Measurements from ENCODE around the gene SLC4A7. TPM values are rescaled to one million over a fixed set of nuclear protein-coding genes. Genes with fewer than 3 reads are reported as not detected.

The SLC4A7 gene
- total and polyA plus RNA-seq, 9 of the 15 experiments (the other 6 are each of a cell fraction or from before 2014, with no cell fraction given), result 1.7 to 13.6 (median 8.0) TPM

GRCh38 chr3:27387625-27388024 is 96.6 kb downstream of the SLC4A7 start (continued):
- TF ChIP-seq IRF1 (CRISPR knock-in tag; IDR thresholded peaks at IDR 0.05; ENCODE audit: borderline replicate concordance), result no peak
- TF ChIP-seq ILF3 (IDR thresholded peaks at IDR 0.05; ENCODE audit: borderline replicate concordance), result no peak
- no peak for TF ChIP-seq NFYB (IDR thresholded peaks at IDR 0.05; ENCODE audit: extremely low read depth, insufficient read length)

GRCh38 chr3:27385504-27385903 is 98.7 kb downstream of the SLC4A7 start:
- in situ Hi-C loops (cut with MboI), result no loop called here
- H4K20me1 ChIP-seq (replicated peaks; ENCODE audit: control insufficient read depth, insufficient read depth, low read length), result no peaks in the 10 kb centered on the region
- H3K27ac ChIP-seq (ENCODE audit: extremely low read depth, low read depth, low read length), result no peak overlapping the region
- intact Hi-C loops (cut with micrococcal nuclease), result no loop called here
- no peak overlapping the region for H2AFZ ChIP-seq (ENCODE audit: low read depth, low read length)
- DNase-seq (ENCODE audit: extremely low read depth in 1 of 4, low spot score in 3 of 4) (no peak), ATAC-seq (no peak), FAIRE-seq (no peak)
- H3K79me2 ChIP-seq (ENCODE audit: control insufficient read depth, insufficient read depth, low read length), result no peaks in the 10 kb centered on the region
- no peaks in the 10 kb centered on the region for H3K9me1 ChIP-seq (ENCODE audit: control insufficient read depth, insufficient read depth, low read length)
- POLR2A ChIA-PET, result no interaction called here
- H3K9ac ChIP-seq (ENCODE audit: insufficient read depth in 1 of 2, low read depth in 2 of 2, low read length in 2 of 2), result no peak overlapping the region
- no peaks in the 10 kb centered on the region for H3K36me3 ChIP-seq (ENCODE audit: control insufficient read depth, insufficient read depth, low read length)
- H3K4me3 ChIP-seq, result no peak overlapping the region
- BruUV-seq (replicated peaks), result no TSS peak
- no peaks in the 10 kb centered on the region for H3K4me1 ChIP-seq (replicated peaks in 1 of 2; ENCODE audit: control insufficient read depth in 2 of 2, insufficient read depth in 2 of 2, low read length in 2 of 2)
- CTCF ChIA-PET (ENCODE audit: low intra/inter-chr PET ratio), result no interaction called here
- no peaks in the 10 kb centered on the region for H3K27me3 ChIP-seq (ENCODE audit: control insufficient read depth in 2 of 2, insufficient read depth in 2 of 2, low read length in 2 of 2)
- no peaks in the 10 kb centered on the region for H3K9me3 ChIP-seq (replicated peaks; ENCODE audit: control insufficient read depth, insufficient read depth, low read depth, low read length)
- TF ChIP-seq ZMIZ1 (IDR thresholded peaks at IDR 0.05; ENCODE audit: low read depth in 2 of 2, low read length in 2 of 2) (no peak), MECOM (CRISPR knock-in tag; IDR thresholded peaks at IDR 0.05) (no peak), GATA2 (CRISPR knock-in tag; IDR thresholded peaks at IDR 0.05) (no peak), DACH1 (IDR thresholded peaks at IDR 0.05; ENCODE audit: partially characterized antibody) (no peak)
- no peak overlapping the region for H3K4me2 ChIP-seq (ENCODE audit: insufficient read depth, low read length)
